HUES6 (cell line): ENCODE results near the gene RNF152.

ENCODE experiments used
- H3K27ac ChIP-seq: 2 replicates; pipeline ENCODE4 v1.7.0; 2013; ENCODE audit warnings: low read depth, mild to moderate bottlenecking, low read length, inconsistent platforms
- H3K27me3 ChIP-seq: 2 replicates; pipeline ENCODE4 v1.6.1; 2013; ENCODE audit warnings: low read length; ENCODE audit not compliant: control insufficient read depth, insufficient read depth
- H3K36me3 ChIP-seq: 2 replicates; pipeline ENCODE4 v1.6.1; 2013; ENCODE audit warnings: low read length; ENCODE audit not compliant: control insufficient read depth, insufficient read depth
- H3K4me1 ChIP-seq: 2 replicates; pipeline ENCODE4 v1.6.1; 2013; ENCODE audit warnings: low read length; ENCODE audit not compliant: control insufficient read depth, insufficient read depth
- H3K4me3 ChIP-seq: 2 replicates; pipeline ENCODE4 v1.5.1; 2013; ENCODE audit warnings: low read depth, low read length
- H3K9ac ChIP-seq: one replicate; pipeline ENCODE4 v1.6.1; 2013; ENCODE audit warnings: mild to moderate bottlenecking, low read length
- H3K9me3 ChIP-seq: 2 replicates; pipeline ENCODE4 v1.6.1; 2013; ENCODE audit warnings: low read depth, low read length; ENCODE audit not compliant: control insufficient read depth, insufficient read depth

The RNF152 gene

DNA sequence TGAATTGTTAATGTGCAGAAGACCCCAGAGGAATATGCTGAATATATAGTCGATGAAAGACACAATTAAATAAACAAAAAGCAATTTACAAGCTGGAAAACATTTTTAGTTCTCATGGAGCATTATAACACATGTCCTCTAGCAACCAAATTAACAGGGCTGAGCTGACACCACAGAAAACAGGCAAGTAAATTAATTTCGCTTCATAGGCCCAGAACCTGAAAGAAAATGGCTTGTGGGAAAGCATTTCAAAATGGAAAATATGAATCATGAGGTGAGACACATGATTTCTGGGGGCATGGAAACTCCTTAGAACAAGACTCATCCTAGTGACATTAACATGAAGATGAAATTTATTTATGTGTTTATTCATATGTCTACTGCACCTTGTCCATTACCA, 25.0 kb upstream of the RNF152 start:
- Histone ChIP-seq H3K36me3 (no peaks in the 10 kb centered on the region), H3K9me3 (no peaks in the 10 kb centered on the region), H3K27me3 (no peaks in the 10 kb centered on the region), H3K4me3 (no peak overlapping the region), H3K4me1 (no peaks in the 10 kb centered on the region; the same call in 1 of the 2 replicates), H3K27ac (no peak overlapping the region), H3K9ac (no peak overlapping the region)

GRCh38 chr18:61912476-61912875, 19.7 kb upstream of the RNF152 start:
- no peak overlapping the region for H3K9ac ChIP-seq
- no peak overlapping the region for H3K27ac ChIP-seq
- H3K4me1 ChIP-seq, result no peaks in the 10 kb centered on the region
- H3K9me3 ChIP-seq, result no peaks in the 10 kb centered on the region
- H3K4me3 ChIP-seq, result no peak overlapping the region
- H3K36me3 ChIP-seq, result no peaks in the 10 kb centered on the region
- H3K27me3 ChIP-seq, result no peaks in the 10 kb centered on the region

DNA sequence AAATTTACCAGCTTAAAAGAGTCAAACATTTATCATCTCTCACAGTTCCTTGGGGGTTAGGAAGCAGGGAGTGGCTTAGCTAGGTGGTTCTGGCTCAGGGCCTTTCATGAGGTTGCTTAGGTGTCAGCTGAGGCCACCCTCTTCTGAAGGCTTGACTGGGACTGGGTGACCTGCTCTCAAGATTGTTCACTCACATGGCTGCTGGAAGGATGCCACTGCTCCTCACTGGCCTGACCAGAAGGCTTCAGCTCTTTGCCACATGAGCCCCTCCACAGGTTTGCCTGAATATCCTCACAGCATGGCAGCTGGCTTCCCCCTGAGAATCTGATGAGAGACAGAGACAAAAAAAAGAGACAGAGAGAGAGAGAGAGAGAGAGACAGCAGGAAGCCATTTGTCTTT, 17.3 kb upstream of the RNF152 start:
- no peaks in the 10 kb centered on the region for H3K4me1 ChIP-seq
- H3K4me3 ChIP-seq, result no peak overlapping the region
- H3K36me3 ChIP-seq, result no peaks in the 10 kb centered on the region
- no peaks in the 10 kb centered on the region for H3K27me3 ChIP-seq
- H3K27ac ChIP-seq, result no peak overlapping the region
- H3K9me3 ChIP-seq, result no peaks in the 10 kb centered on the region
- no peak overlapping the region for H3K9ac ChIP-seq

DNA sequence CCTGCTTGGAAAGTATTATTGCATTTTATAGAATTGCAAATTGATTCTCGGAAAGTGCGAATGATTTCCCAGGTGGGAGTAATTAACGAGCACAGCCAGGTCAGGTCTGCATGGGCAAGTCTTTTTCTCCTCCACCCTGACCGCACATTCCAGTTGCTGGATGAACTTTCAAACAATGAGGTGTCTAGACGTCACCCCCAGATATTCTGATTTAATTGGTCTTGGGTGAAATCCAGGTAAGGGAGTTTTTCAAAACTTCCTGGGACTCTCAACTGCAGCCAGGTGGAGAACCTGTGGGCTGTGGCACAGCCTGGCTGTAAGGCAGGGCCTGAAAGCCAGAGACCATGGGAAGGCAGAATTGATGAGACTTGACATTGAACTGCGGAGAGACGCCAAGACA, 15.9 kb upstream of the RNF152 start:
- H3K27ac ChIP-seq, result no peak overlapping the region
- H3K4me1 ChIP-seq, result no peaks in the 10 kb centered on the region
- H3K36me3 ChIP-seq, result no peaks in the 10 kb centered on the region
- no peaks in the 10 kb centered on the region for H3K9me3 ChIP-seq
- no peaks in the 10 kb centered on the region for H3K27me3 ChIP-seq
- H3K9ac ChIP-seq, result no peak overlapping the region
- H3K4me3 ChIP-seq, result no peak overlapping the region

GRCh38 chr18:61901323-61901986, 8.6 kb upstream of the RNF152 start:
- H3K36me3 ChIP-seq, result no peaks in the 10 kb centered on the region

GRCh38 chr18:61900504-61901281, 7.9 kb upstream of the RNF152 start:
- Histone ChIP-seq H3K4me3 (no peak overlapping the region), H3K9me3 (no peaks in the 10 kb centered on the region), H3K27me3 (no peaks in the 10 kb centered on the region), H3K27ac (no peak overlapping the region), H3K4me1 (peaks cover 11% of the 10 kb centered on the region; the same call in 1 of the 2 replicates), H3K36me3 (no peaks in the 10 kb centered on the region), H3K9ac (no peak overlapping the region)

More at GRCh38 chr18:61901323-61901986, 8.6 kb upstream of the RNF152 start:
- no peaks in the 10 kb centered on the region for H3K27me3 ChIP-seq
- H3K9ac ChIP-seq, result no peak overlapping the region
- H3K4me3 ChIP-seq, result no peak overlapping the region
- H3K27ac ChIP-seq, result no peak overlapping the region
- no peaks in the 10 kb centered on the region for H3K9me3 ChIP-seq
- H3K4me1 ChIP-seq, result peaks cover 10% of the 10 kb centered on the region; the same call in 1 of the 2 replicates

DNA sequence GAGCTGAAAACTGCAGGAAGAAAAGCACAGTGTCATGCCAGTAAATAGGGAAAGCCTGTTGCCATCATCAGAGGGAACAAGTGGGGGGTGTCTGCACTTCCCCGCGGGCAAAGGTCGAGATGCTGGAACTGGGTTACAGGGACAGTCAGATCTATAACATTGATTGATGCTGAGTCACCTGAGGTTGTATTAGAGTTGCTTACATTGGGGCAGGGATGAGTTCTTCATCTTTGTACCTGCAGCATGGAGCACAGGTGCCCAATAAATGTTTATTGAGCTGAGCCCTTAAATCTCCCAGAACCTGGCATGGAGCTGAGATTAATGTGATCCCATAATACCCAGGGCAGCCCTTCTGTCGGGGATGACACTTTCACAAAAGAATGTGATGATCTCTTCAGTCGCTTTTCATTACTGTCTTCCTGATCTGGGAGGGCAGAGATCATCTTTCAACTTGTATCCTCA, 5.9 kb upstream of the RNF152 start:
- peaks cover 8% of the 10 kb centered on the region for H3K27me3 ChIP-seq
- H3K4me1 ChIP-seq, result peaks cover 16% of the 10 kb centered on the region
- no peak overlapping the region for H3K27ac ChIP-seq
- no peaks in the 10 kb centered on the region for H3K36me3 ChIP-seq
- H3K4me3 ChIP-seq, result no peak overlapping the region
- H3K9ac ChIP-seq, result no peak overlapping the region
- no peaks in the 10 kb centered on the region for H3K9me3 ChIP-seq

- Histone ChIP-seq H3K36me3 (no peaks in the 10 kb centered on the region), H3K9ac (no peak overlapping the region), H3K4me3 (no peak overlapping the region), H3K27me3 (peaks cover 26% of the 10 kb centered on the region), H3K27ac (no peak overlapping the region), H3K4me1 (peaks cover 26% of the 10 kb centered on the region), H3K9me3 (no peaks in the 10 kb centered on the region)
Observed at GRCh38 chr18:61896757-61897156, 4.0 kb upstream of the RNF152 start.

DNA sequence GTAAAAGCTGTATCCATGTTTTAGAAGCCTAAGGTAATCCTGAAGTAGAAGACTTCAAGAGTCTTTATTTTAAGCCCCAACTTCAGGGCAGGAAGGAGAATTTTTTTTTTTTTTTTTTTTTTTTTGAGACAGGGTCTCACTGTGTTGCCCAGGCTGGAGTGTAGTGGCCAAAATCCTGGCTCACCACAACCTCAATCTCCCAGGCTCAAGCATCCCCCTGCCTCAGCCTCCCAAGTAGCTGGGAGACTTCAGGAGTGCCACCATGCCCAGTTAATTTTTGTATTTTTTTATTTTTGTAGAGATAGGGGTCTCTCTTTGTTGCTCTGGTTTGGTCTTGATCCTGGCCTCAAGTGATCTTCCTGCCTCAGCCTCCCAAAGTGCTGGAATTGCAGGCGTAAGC, 3.3 kb upstream of the RNF152 start:
- Histone ChIP-seq H3K27me3 (peaks cover 30% of the 10 kb centered on the region), H3K4me3 (no peak overlapping the region), H3K27ac (no peak overlapping the region), H3K9ac (no peak overlapping the region), H3K9me3 (no peaks in the 10 kb centered on the region), H3K36me3 (no peaks in the 10 kb centered on the region), H3K4me1 (peaks cover 29% of the 10 kb centered on the region)

DNA sequence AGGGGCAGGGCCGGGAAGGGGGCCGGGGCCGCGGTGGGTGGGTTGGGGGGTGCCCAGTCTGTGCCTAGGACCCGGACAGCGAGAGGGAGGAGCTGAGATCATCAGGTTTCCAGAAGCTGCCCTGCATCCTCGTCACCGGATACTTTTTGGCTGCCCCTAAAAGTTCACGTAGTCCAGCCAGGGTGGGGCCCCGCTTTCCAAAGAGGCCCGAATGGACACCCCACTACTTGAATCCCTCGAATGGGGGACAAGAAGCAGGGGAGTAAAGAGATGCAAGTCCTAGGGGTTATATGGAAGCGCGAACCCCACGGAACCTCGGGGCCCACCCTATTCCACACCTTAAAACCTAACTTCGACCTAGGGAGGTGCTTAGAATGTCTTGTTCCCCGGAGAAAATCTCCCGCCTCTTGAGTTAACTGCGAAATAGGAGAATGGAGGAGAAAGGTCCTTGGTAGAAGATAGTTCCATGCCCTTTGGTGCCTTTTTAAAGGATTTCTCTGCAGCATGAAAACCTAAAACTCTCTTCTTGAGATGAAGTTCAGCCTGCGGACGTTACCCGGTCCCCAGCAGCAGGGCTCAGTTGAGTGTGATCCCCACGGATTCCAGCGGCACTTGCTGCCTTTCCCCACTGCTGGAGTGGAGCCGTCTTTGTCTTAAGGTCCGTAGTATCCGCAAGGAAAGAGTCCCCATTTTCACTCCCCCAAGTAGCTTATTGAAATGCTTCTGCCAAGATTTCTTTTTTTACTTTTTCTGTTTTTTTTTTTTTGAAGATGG, 2.1 kb upstream of the RNF152 start:
- Histone ChIP-seq H3K27me3 (peaks cover 34% of the 10 kb centered on the region), H3K9ac (no peak overlapping the region), H3K36me3 (peaks cover 5% of the 10 kb centered on the region), H3K4me1 (peaks cover 29% of the 10 kb centered on the region), H3K27ac (no peak overlapping the region), H3K9me3 (no peaks in the 10 kb centered on the region), H3K4me3 (peak overlapping the region; percentile 82)
